Cardiac muscle cell (in vitro differentiated cells and primary cell): Measurements from ENCODE around the gene FYB1. TPM values are rescaled to one million over a fixed set of nuclear protein-coding genes. Genes with fewer than 3 reads are reported as not detected.
"Not testable (repeated sequence)": the region's sequence is repeated elsewhere in the genome, so short reads cannot be mapped to it uniquely, and the experiment has no call there.

Source experiments
- DNase-seq, 2 donors: peaks; one replicate each; pipeline versions ENCODE4 v3.0.0 to v3.0.0-alpha.2; 2010 to 2017; ENCODE audit warnings: low read depth in 1 of 2, low spot score in 1 of 2
- H3K27ac ChIP-seq: fragments of 200-600 bp; sonication (generic); 2 replicates; pipeline ENCODE4 v1.5.1; 2016
- H3K27me3 ChIP-seq: fragments of 200-600 bp; sonication (generic); 2 replicates; pipeline ENCODE4 v1.6.0; 2016; ENCODE audit warnings: control low read depth
- H3K36me3 ChIP-seq: fragments of 200-600 bp; sonication (generic); 2 replicates; pipeline ENCODE4 v1.5.1; 2016; ENCODE audit warnings: control low read depth
- H3K4me1 ChIP-seq: fragments of 200-600 bp; sonication (generic); 2 replicates; pipeline ENCODE4 v1.8.1; 2017; ENCODE audit warnings: low read depth, mild to moderate bottlenecking, mixed run types
- H3K4me3 ChIP-seq: fragments of 200-600 bp; sonication (generic); 2 replicates; pipeline ENCODE4 v1.5.1; 2016; ENCODE audit warnings: mild to moderate bottlenecking
- H3K9me3 ChIP-seq: fragments of 200-600 bp; sonication (generic); 2 replicates; pipeline ENCODE4 v1.5.1; 2017; ENCODE audit warnings: low read depth, mild to moderate bottlenecking, control low read depth
- CTCF ChIP-seq: IDR thresholded peaks from 2 replicates; pipeline ENCODE4 v1.5.1; 2012; ENCODE audit warnings: low read depth, mild to moderate bottlenecking, low read length
- polyA plus RNA-seq: library from polyadenylated mRNA; unstranded; fragments of >200 nt; fragmentation: Nextera tagmentation; extraction: Ambion mirVana; gene quantifications from 2 replicates; pipeline ENCODE4 v1.2.1, GENCODE V29; 2016
- total RNA-seq: library from RNA; depleted of rRNA; stranded (reverse); fragments of >200 nt; gene quantifications from 2 replicates; pipeline ENCODE4 v1.2.3, GENCODE V29; 2016

FYB1 gene
- total and polyA plus RNA-seq, 2 experiments from 2014 or later, result not detected

- no peak for DNase-seq
- H3K4me3 ChIP-seq, result no peak overlapping the region
- no peak for TF ChIP-seq CTCF
- H3K27me3 ChIP-seq, result no peaks in the 10 kb centered on the region
- no peaks in the 10 kb centered on the region for H3K36me3 ChIP-seq
- no peaks in the 10 kb centered on the region for H3K4me1 ChIP-seq
- H3K27ac ChIP-seq, result no peak overlapping the region
- no peaks in the 10 kb centered on the region for H3K9me3 ChIP-seq
Observed at GRCh38 chr5:39235648-39236047, 16.3 kb upstream of the FYB1 start.

GRCh38 chr5:39234494-39234893 lies 15.1 kb upstream of the FYB1 start:
- H3K27me3 ChIP-seq, H3K4me1 ChIP-seq, H3K27ac ChIP-seq, H3K9me3 ChIP-seq, H3K4me3 ChIP-seq, H3K36me3 ChIP-seq, DNase-seq: not testable (repeated sequence)

- H3K27ac ChIP-seq, result no peak overlapping the region
- no peaks in the 10 kb centered on the region for H3K27me3 ChIP-seq
- no peaks in the 10 kb centered on the region for H3K4me1 ChIP-seq
- H3K36me3 ChIP-seq, result no peaks in the 10 kb centered on the region
- no peak for TF ChIP-seq CTCF
- no peaks in the 10 kb centered on the region for H3K9me3 ChIP-seq
- DNase-seq, result no peak
- H3K4me3 ChIP-seq, result no peak overlapping the region
Observed at GRCh38 chr5:39233783-39234182, 14.4 kb upstream of the FYB1 start.

- TF ChIP-seq CTCF, result no peak
- no peak overlapping the region for H3K4me3 ChIP-seq
Observed at GRCh38 chr5:39231705-39232525, 12.6 kb upstream of the FYB1 start.

GRCh38 chr5:39228596-39228995 lies 9.2 kb upstream of the FYB1 start:
- no peak for DNase-seq
- H3K36me3 ChIP-seq, result no peaks in the 10 kb centered on the region
- no peaks in the 10 kb centered on the region for H3K9me3 ChIP-seq
- no peaks in the 10 kb centered on the region for H3K4me1 ChIP-seq
- no peak overlapping the region for H3K4me3 ChIP-seq
- H3K27ac ChIP-seq, result no peak overlapping the region
- TF ChIP-seq CTCF, result no peak
- no peaks in the 10 kb centered on the region for H3K27me3 ChIP-seq

More at GRCh38 chr5:39231705-39232525, 12.6 kb upstream of the FYB1 start:
- H3K27me3 ChIP-seq, result no peaks in the 10 kb centered on the region
- no peaks in the 10 kb centered on the region for H3K36me3 ChIP-seq
- no peaks in the 10 kb centered on the region for H3K4me1 ChIP-seq
- peak in 1 of 2 donors; percentile 57 for DNase-seq
- H3K27ac ChIP-seq, result no peak overlapping the region
- H3K9me3 ChIP-seq, result no peaks in the 10 kb centered on the region

- no peak for DNase-seq
- Histone ChIP-seq H3K27me3 (no peaks in the 10 kb centered on the region), H3K36me3 (no peaks in the 10 kb centered on the region), H3K9me3 (no peaks in the 10 kb centered on the region), H3K4me3 (no peak overlapping the region), H3K27ac (no peak overlapping the region), H3K4me1 (no peaks in the 10 kb centered on the region)
- TF ChIP-seq CTCF, result no peak
Observed at GRCh38 chr5:39226558-39226957, 7.2 kb upstream of the FYB1 start.
